ENCODE results near the gene IL4I1.

IL4I1 gene

DNA sequence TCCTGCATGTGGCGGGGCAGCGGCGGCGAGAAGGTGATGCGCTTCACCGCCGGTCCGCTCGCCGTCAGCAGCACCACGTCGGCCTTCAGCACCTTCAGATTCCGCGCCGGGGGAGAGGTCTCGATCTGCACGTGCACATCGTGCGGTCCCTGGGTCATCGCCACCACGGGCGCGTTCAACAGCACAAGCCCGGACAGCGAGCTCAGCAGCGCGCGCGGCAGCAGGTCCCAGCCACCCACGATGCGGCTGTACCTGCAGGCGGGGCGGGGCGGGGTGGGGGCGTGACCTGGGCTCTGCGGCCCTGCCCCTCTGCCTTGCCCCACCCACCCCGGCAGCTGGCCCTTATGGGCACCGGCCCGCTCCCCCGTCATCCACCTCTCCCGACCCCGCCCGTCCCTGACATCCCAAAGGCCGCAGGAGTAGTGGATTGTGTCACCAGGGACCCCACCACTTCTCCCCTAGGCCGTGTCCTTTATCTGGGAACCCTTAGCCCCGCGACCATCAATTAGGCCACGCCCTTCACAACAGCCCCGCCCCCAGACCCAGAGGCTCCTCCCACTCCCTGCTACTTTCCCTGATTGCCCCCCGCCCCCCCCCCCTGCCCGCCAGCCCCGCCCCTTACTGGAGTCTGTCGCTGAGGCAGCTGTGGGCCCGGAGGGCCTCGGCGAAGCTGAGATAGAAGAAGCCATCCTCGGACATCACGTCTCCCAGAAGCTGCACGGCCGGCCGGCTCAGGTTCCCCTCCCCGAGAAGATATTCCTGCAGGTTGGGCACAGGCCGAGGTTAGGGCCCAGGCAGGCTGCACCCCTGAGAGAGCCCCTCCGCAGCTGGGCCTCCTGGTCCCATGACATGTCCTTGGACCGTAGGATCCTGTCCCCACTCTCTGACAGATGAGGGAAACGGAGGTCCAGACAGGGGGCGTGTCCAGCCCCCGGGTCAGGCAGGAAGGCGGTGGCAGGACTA is 6.1 kb downstream of the IL4I1 start:
- H3K9ac ChIP-seq, result no peak overlapping the region
- no peak overlapping the region for H3K27ac ChIP-seq
- H3K27me3 ChIP-seq (ENCODE audit: control insufficient read depth, insufficient read depth, low read length), result no peaks in the 10 kb centered on the region
- H3K4me3 ChIP-seq (ENCODE audit: low read depth, low read length), result no peak overlapping the region
- H3K36me3 ChIP-seq (ENCODE audit: control insufficient read depth, insufficient read depth, low read length), result no peaks in the 10 kb centered on the region
- H3K4me2 ChIP-seq (ENCODE audit: low read length), result peak overlapping the region; percentile 59
- peak overlapping the region; percentile 50 for H2AFZ ChIP-seq
- H3K4me1 ChIP-seq, result no peaks in the 10 kb centered on the region
- no peaks in the 10 kb centered on the region for H3K79me2 ChIP-seq
- H3K9me3 ChIP-seq (ENCODE audit: control insufficient read depth, low read length), result no peaks in the 10 kb centered on the region
- TF ChIP-seq, protein P1, sequence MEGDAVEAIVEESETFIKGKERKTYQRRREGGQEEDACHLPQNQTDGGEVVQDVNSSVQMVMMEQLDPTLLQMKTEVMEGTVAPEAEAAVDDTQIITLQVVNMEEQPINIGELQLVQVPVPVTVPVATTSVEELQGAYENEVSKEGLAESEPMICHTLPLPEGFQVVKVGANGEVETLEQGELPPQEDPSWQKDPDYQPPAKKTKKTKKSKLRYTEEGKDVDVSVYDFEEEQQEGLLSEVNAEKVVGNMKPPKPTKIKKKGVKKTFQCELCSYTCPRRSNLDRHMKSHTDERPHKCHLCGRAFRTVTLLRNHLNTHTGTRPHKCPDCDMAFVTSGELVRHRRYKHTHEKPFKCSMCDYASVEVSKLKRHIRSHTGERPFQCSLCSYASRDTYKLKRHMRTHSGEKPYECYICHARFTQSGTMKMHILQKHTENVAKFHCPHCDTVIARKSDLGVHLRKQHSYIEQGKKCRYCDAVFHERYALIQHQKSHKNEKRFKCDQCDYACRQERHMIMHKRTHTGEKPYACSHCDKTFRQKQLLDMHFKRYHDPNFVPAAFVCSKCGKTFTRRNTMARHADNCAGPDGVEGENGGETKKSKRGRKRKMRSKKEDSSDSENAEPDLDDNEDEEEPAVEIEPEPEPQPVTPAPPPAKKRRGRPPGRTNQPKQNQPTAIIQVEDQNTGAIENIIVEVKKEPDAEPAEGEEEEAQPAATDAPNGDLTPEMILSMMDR (IDR thresholded peaks at IDR 0.05), result no peak

DNA sequence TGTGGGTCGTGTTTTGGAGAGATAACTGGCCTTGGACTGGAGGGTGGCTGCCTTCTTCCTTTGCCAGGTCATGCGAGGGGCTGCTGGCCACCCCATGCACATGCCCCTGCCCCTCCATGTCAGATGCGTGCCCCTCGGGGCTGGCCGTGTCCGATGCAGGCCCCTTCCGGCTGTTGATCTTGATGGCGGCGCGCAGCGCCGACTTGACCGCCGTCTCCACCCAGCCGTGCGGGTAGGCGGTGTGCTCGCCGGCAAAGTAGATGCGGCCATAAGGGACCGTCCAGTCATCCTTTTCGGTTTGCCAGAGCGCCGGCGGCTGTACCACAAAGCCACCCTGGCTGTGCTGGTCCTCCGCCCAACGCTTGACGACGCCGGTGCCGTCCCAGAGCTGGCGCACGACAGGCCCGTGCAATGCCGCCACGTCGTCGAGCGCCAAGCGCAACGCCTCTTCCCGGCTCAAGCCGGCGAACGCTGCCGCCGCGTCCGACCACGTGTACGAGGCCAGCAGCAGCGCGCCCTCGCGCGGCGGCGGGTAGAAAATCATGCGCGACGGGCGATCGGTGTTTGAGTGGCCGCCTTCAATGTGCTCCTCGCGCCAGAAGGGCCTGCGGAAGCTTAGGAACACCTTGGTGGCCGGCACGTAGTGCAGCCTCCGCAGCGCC is 6.9 kb downstream of the IL4I1 start:
- Histone ChIP-seq H3K27ac (no peak overlapping the region), H3K4me2 (ENCODE audit: low read length) (peak overlapping the region; percentile 59), H3K4me1 (no peaks in the 10 kb centered on the region), H3K4me3 (ENCODE audit: low read depth, low read length) (no peak overlapping the region), H3K9me3 (ENCODE audit: control insufficient read depth, low read length) (no peaks in the 10 kb centered on the region), H2AFZ (peak overlapping the region; percentile 50), H3K9ac (no peak overlapping the region), H3K79me2 (no peaks in the 10 kb centered on the region), H3K27me3 (ENCODE audit: control insufficient read depth, insufficient read depth, low read length) (no peaks in the 10 kb centered on the region), H3K36me3 (ENCODE audit: control insufficient read depth, insufficient read depth, low read length) (no peaks in the 10 kb centered on the region)
- TF ChIP-seq, protein P1 (IDR thresholded peaks at IDR 0.05), result peak; percentile 71

DNA sequence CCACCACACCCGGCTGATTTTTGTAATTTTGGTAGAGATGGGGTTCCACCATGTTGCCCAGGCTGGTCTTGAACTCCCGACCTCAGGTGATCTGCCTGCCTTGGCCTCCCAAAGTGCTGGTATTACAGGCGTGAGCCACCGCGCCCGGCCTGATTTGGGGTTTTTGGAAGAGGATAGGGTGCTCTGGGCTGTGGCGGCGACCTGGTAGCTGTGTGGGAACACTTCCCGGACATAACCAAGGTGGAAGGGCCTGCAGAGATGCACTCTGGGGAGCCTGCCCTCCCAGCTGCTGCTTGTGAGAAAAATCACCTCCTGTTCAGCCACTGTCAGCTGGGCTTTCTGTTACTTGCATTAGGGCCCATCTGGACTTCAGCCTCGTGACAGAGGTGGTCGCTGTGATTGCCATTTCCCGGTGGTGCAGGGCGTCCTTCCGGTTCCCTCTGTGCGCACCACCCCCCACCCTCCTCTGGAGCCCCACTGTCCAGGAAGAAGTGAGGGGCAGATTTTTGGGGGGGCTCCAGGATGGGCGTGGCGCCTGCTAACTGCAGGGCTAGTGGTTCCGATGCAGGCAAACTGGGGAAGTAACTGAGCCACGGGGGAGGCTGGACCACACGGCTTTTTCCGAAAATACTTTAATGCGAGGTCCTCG is 7.5 kb downstream of the IL4I1 start:
- Histone ChIP-seq H3K36me3 (ENCODE audit: control insufficient read depth, insufficient read depth, low read length) (no peaks in the 10 kb centered on the region), H3K4me2 (ENCODE audit: low read length) (no peak overlapping the region), H3K4me1 (no peaks in the 10 kb centered on the region), H3K9me3 (ENCODE audit: control insufficient read depth, low read length) (no peaks in the 10 kb centered on the region), H3K27me3 (ENCODE audit: control insufficient read depth, insufficient read depth, low read length) (no peaks in the 10 kb centered on the region), H3K79me2 (no peaks in the 10 kb centered on the region), H2AFZ (no peak overlapping the region), H3K27ac (no peak overlapping the region), H3K9ac (no peak overlapping the region), H3K4me3 (ENCODE audit: low read depth, low read length) (no peak overlapping the region)
- TF ChIP-seq, protein P1 (IDR thresholded peaks at IDR 0.05), result no peak

DNA sequence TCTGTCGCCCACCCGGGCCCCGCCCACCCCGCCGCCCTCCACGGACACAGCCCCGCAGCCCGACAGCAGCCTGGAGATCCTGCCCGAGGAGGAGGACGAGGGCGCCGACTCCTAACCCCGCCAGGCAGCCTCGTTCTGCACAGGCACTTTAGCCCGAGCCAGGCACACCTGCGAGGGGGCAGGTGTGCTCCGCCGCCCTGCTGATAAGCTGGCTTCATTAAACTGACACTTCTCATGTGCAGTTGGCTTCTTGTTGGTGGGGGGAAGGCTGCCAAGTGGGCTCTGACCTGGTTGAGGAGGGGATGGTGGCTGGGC is 8.2 kb downstream of the IL4I1 start:
- no peak overlapping the region for H2AFZ ChIP-seq
- no peaks in the 10 kb centered on the region for H3K36me3 ChIP-seq (ENCODE audit: control insufficient read depth, insufficient read depth, low read length)

More for the DNA sequence above, 8.2 kb downstream of the IL4I1 start:
- H3K27me3 ChIP-seq (ENCODE audit: control insufficient read depth, insufficient read depth, low read length), result no peaks in the 10 kb centered on the region
- no peaks in the 10 kb centered on the region for H3K9me3 ChIP-seq (ENCODE audit: control insufficient read depth, low read length)
- TF ChIP-seq, protein P1 (IDR thresholded peaks at IDR 0.05), result no peak
- no peak overlapping the region for H3K9ac ChIP-seq
- H3K27ac ChIP-seq, result no peak overlapping the region
- H3K4me3 ChIP-seq (ENCODE audit: low read depth, low read length), result no peak overlapping the region
- no peaks in the 10 kb centered on the region for H3K79me2 ChIP-seq
- no peaks in the 10 kb centered on the region for H3K4me1 ChIP-seq
- no peak overlapping the region for H3K4me2 ChIP-seq (ENCODE audit: low read length)
